ENCODE data around the gene ANKRD55.

DNA sequence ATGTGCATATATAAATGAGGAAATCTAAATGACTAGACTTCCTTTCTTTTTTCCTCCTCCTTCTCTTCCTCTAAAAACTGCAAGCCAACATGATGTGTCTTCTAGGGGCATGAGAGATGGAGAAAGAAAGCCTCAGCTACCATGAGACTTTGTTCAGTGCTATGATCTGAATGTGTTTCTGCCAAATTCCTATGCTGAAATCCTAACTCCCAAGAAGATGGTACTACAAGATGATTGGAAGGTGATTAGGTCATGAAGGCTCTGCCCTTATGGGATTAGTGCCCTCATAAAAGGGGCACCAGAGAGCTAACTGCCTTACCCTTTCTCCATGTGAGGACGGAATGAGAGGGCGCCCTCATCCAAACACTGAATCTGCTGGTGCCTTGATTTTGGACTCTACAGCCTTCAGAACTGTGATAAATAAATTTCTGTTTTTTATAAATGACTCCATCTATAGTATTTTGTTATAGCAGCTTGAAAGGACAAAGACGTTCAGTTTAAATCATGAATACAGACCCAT, 166.1 kb downstream of the ANKRD55 start:
- TF ChIP-seq, protein P1, sequence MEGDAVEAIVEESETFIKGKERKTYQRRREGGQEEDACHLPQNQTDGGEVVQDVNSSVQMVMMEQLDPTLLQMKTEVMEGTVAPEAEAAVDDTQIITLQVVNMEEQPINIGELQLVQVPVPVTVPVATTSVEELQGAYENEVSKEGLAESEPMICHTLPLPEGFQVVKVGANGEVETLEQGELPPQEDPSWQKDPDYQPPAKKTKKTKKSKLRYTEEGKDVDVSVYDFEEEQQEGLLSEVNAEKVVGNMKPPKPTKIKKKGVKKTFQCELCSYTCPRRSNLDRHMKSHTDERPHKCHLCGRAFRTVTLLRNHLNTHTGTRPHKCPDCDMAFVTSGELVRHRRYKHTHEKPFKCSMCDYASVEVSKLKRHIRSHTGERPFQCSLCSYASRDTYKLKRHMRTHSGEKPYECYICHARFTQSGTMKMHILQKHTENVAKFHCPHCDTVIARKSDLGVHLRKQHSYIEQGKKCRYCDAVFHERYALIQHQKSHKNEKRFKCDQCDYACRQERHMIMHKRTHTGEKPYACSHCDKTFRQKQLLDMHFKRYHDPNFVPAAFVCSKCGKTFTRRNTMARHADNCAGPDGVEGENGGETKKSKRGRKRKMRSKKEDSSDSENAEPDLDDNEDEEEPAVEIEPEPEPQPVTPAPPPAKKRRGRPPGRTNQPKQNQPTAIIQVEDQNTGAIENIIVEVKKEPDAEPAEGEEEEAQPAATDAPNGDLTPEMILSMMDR (IDR thresholded peaks at IDR 0.05), result no peak
- TF ChIP-seq EP300 (IDR thresholded peaks at IDR 0.05; ENCODE audit: low read depth) (no peak), POLR2A (IDR thresholded peaks at IDR 0.05) (no peak)

Data from transverse colon (tissue), 3 donors.